Loucy (cell line): ENCODE data around the gene ERFL.

Experiments used
- H2AFZ ChIP-seq: fragments of 200-600 bp; sonication (generic); 2 replicates; pipeline ENCODE4 v1.6.0; 2016; ENCODE audit warnings: antibody characterized with exemption, mild to moderate bottlenecking, low read length, moderate library complexity
- H3F3A ChIP-seq: fragments of 200-600 bp; 2 replicates; pipeline ENCODE4 v1.6.0; 2016; ENCODE audit warnings: antibody characterized with exemption, low read depth, mild to moderate bottlenecking
- H3K27me3 ChIP-seq: fragments of 200-600 bp; sonication (generic); 2 replicates; pipeline ENCODE4 v1.6.1; 2014; ENCODE audit warnings: low read length, mild to moderate bottlenecking; ENCODE audit not compliant: insufficient read depth, poor library complexity, severe bottlenecking
- H3K36me3 ChIP-seq: fragments of 200-600 bp; sonication (generic); 2 replicates; pipeline ENCODE4 v1.6.1; 2016; ENCODE audit warnings: low read length; ENCODE audit not compliant: insufficient read depth
- H3K4me1 ChIP-seq: fragments of 200-600 bp; sonication (generic); 2 replicates; pipeline ENCODE4 v1.5.1; 2014; ENCODE audit warnings: low read length, mild to moderate bottlenecking; ENCODE audit not compliant: insufficient read depth, poor library complexity, severe bottlenecking
- H3K4me2 ChIP-seq: fragments of 200-600 bp; sonication (generic); 2 replicates; pipeline ENCODE4 v1.6.0; 2014; ENCODE audit warnings: antibody characterized with exemption, low read length, low read depth, mild to moderate bottlenecking; ENCODE audit not compliant: poor library complexity, severe bottlenecking
- H3K4me3 ChIP-seq: fragments of 200-600 bp; sonication (generic); 2 replicates; pipeline ENCODE4 v1.5.1; 2014; ENCODE audit warnings: low read length, mild to moderate bottlenecking, mixed read lengths; ENCODE audit not compliant: poor library complexity, severe bottlenecking
- H3K79me2 ChIP-seq: fragments of 200-600 bp; sonication (generic); 2 replicates; pipeline ENCODE4 v1.6.1; 2014; ENCODE audit warnings: low read length; ENCODE audit not compliant: insufficient read depth
- H3K9ac ChIP-seq: fragments of 200-600 bp; sonication (generic); 2 replicates; pipeline ENCODE4 v1.6.0; 2014; ENCODE audit warnings: mild to moderate bottlenecking, low read depth, low read length, moderate library complexity; ENCODE audit not compliant: poor library complexity, severe bottlenecking
- H3K9me2 ChIP-seq: fragments of 200-600 bp; sonication (generic); replicated peaks from 2 replicates; pipeline ENCODE4 v1.6.1; 2016; ENCODE audit warnings: low read depth, low read length, mixed read lengths
- H3K9me3 ChIP-seq: fragments of 200-600 bp; sonication (generic); 2 replicates; pipeline ENCODE4 v1.6.1; 2014; ENCODE audit warnings: mild to moderate bottlenecking, antibody characterized with exemption, low read length, low read depth; ENCODE audit not compliant: insufficient read depth
- H4K20me1 ChIP-seq: fragments of 200-600 bp; sonication (generic); 2 replicates; pipeline ENCODE4 v1.6.0; 2014; ENCODE audit warnings: antibody characterized with exemption, low read length, mild to moderate bottlenecking; ENCODE audit not compliant: insufficient read depth, poor library complexity, severe bottlenecking
- CTCF ChIP-seq: fragments of 200-600 bp; sonication (generic); conservative IDR thresholded peaks from 2 replicates; pipeline ENCODE4 v1.5.1; 2014; ENCODE audit warnings: mild to moderate bottlenecking, antibody characterized with exemption, low read length
- EZH2phosphoT487 ChIP-seq: fragments of 200-600 bp; IDR thresholded peaks from 2 replicates; pipeline ENCODE4 v1.6.1; 2018; ENCODE audit warnings: antibody characterized with exemption, mild to moderate bottlenecking, moderate library complexity, borderline replicate concordance

The ERFL gene

DNA sequence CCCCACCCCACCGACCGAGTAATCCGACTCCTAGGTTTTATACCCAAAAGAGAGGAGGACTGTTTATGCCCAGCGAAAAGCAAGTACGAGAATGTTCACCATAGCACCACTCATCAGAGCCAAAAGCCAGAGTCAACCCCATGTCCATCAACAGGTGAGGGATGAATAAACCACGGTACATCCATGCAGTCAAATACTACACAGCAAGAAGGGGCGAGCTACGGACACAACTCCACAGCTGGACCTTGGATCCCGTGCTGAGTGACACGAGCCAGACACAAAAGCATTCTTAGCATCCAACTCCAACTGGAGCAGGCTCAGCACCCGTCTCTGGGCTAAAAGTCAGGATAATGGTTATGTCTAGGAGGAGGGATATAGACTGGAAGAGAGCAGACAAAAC is 43.1 kb upstream of the ERFL start:
- Histone ChIP-seq H3K9ac (no peak overlapping the region), H3K27me3 (no peaks in the 10 kb centered on the region), H3K9me2 (no peaks in the 10 kb centered on the region), H3K4me3 (no peak overlapping the region), H3K36me3 (no peaks in the 10 kb centered on the region), H2AFZ (no peak overlapping the region), H3K9me3 (no peaks in the 10 kb centered on the region), H3K79me2 (no peaks in the 10 kb centered on the region), H3K4me1 (no peaks in the 10 kb centered on the region), H3K4me2 (no peak overlapping the region), H3F3A (no peaks in the 10 kb centered on the region), H4K20me1 (no peaks in the 10 kb centered on the region)
- no peak for TF ChIP-seq CTCF
- no peak for TF ChIP-seq EZH2phosphoT487

- no peaks in the 10 kb centered on the region for H3K4me1 ChIP-seq
- H3K79me2 ChIP-seq: no peaks in the 10 kb centered on the region
- H3K4me3 ChIP-seq: no peak overlapping the region
- no peak overlapping the region for H3K9ac ChIP-seq
- no peaks in the 10 kb centered on the region for H3F3A ChIP-seq
- TF ChIP-seq CTCF (no peak), EZH2phosphoT487 (no peak)
- H3K27me3 ChIP-seq: no peaks in the 10 kb centered on the region
- H3K36me3 ChIP-seq: no peaks in the 10 kb centered on the region
- no peak overlapping the region for H3K4me2 ChIP-seq
- H3K9me2 ChIP-seq: no peaks in the 10 kb centered on the region
- H4K20me1 ChIP-seq: no peaks in the 10 kb centered on the region
- no peaks in the 10 kb centered on the region for H3K9me3 ChIP-seq
- H2AFZ ChIP-seq: no peak overlapping the region
These were observed 41.7 kb upstream of the ERFL start for GRCh38 chr19:41969772-41970458.

DNA sequence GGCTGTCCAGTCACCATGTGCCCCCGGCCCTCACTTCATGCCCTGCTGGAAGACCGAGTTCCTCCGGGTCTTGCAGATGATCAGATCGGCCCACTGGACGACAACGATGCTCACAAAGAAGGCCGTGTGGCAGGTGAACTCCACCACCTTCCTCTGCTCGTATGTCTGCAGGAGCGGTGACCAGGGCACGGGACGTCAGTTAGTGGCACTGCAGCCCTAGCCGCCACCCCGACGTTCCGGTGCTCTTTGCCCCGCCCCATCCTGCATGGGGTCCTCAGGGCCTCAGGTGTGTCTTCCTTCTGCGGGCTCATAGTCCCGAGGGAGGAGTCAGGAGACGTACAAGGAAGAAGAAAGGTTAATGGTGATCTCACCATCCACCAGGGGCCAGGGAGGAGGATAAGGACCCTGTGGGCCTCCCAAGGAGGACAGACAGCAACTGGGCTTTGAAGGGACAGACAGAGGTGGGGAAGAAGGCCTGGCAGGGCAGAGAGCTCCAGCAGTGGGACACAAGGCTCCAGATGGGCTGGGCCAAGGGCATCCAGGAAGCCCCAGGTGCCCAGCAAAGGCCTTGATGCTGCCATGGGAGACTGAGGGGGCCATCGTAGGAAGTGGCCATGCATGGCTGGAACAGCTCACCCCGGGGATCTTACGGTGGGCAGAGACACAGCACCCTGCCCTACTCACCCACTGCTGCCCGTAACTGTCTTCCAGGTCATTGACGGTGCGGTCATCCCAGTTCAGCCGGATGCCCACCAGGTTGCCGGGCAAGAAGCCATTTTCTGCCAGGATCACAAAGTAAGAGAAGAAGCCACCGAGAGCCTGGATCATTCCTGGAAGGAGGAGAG is 40.7 kb upstream of the ERFL start:
- Histone ChIP-seq H3K9ac (no peak overlapping the region), H3K9me3 (no peaks in the 10 kb centered on the region), H3F3A (no peaks in the 10 kb centered on the region), H3K4me3 (no peak overlapping the region), H3K36me3 (no peaks in the 10 kb centered on the region), H3K79me2 (no peaks in the 10 kb centered on the region), H3K27me3 (no peaks in the 10 kb centered on the region), H2AFZ (no peak overlapping the region), H4K20me1 (no peaks in the 10 kb centered on the region), H3K4me2 (no peak overlapping the region), H3K9me2 (no peaks in the 10 kb centered on the region), H3K4me1 (no peaks in the 10 kb centered on the region)
- TF ChIP-seq EZH2phosphoT487: no peak
- no peak for TF ChIP-seq CTCF
